Right lobe of liver (tissue), 4 donors: ENCODE measurements around the gene DLG2.

Experiments used
- POLR2A ChIP-seq: fragments of 450-650 bp; IDR thresholded peaks from one replicate; pipeline ENCODE4 v1.6.1; 2017; ENCODE audit warnings: antibody characterized with exemption, mild to moderate bottlenecking
- TF ChIP-seq, protein P1 (sequence below), 4 donors: fragments of 200-600 bp in 3 of 4; fragments of 450-650 bp in 1 of 4; IDR thresholded peaks; one replicate each; pipeline versions ENCODE4 v1.5.1 to v1.8.0; 2016 to 2022; ENCODE audit warnings: antibody characterized with exemption in 4 of 4, mild to moderate bottlenecking in 2 of 4
- donor health status: DM: no; HTN: no; CAD: no.
- donor health status: DM: no; HTN: no; CAD: no.
- donor health status: DM: no; HTN: yes; CAD: no.

DNA sequence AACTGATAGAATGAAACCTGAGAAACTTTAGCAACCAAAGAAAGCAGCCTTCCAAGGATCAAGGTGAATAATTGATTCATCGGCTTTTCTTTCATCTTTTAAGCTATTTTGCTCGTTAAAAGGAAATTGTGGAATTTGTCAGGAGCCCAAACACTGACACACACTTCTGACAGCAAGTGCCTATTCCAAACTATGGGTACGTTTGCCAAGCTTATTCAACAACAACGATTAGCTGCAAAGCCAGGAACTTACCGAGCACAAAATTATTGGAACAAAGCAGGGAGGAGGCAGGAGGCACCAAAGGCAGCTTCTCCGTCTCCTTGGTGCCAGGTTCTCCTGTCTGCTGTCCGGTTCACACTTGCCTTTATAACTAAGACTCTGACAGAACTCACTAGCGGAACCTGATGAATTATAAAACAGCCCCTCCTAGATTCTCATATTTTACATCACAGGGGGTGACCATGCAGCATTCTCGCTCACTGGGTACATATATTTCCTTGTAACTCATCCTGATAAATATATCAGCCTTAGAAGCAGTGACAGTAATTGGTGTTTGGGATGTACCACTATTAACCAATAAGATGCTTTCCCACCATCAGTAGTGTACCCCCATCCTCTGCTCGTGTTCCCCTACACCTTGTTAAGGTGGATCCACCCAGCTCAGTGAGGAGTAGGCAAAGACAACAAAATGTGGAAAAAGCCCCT, 1945.1 kb downstream of the DLG2 start:
- TF ChIP-seq, protein P1, sequence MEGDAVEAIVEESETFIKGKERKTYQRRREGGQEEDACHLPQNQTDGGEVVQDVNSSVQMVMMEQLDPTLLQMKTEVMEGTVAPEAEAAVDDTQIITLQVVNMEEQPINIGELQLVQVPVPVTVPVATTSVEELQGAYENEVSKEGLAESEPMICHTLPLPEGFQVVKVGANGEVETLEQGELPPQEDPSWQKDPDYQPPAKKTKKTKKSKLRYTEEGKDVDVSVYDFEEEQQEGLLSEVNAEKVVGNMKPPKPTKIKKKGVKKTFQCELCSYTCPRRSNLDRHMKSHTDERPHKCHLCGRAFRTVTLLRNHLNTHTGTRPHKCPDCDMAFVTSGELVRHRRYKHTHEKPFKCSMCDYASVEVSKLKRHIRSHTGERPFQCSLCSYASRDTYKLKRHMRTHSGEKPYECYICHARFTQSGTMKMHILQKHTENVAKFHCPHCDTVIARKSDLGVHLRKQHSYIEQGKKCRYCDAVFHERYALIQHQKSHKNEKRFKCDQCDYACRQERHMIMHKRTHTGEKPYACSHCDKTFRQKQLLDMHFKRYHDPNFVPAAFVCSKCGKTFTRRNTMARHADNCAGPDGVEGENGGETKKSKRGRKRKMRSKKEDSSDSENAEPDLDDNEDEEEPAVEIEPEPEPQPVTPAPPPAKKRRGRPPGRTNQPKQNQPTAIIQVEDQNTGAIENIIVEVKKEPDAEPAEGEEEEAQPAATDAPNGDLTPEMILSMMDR (IDR thresholded peaks at IDR 0.05), result no peak
- no peak for TF ChIP-seq POLR2A
